ENCODE results near the gene PTH1R. TPM values are rescaled to one million over a fixed set of nuclear protein-coding genes. Genes with fewer than 3 reads are reported as not detected.

Gene PTH1R
- total RNA-seq, 1 experiment from 2014 or later, result not detected

- no TSS peak for BruUV-seq (replicated peaks)
- Histone ChIP-seq H3K36me3 (ENCODE audit: control insufficient read depth, insufficient read depth, low read length) (no peaks in the 10 kb centered on the region), H3K9me3 (ENCODE audit: control insufficient read depth, insufficient read depth, low read depth, low read length) (peaks cover 3% of the 10 kb centered on the region; the same call in 1 of the 2 replicates), H3K4me3 (ENCODE audit: low read depth in 2 of 2, low read length in 2 of 2) (no peak overlapping the region), H3K4me1 (ENCODE audit: control insufficient read depth, insufficient read depth, low read length) (no peaks in the 10 kb centered on the region), H3K27me3 (ENCODE audit: control insufficient read depth, insufficient read depth, low read length) (no peaks in the 10 kb centered on the region), H3K27ac (ENCODE audit: low read length) (no peak overlapping the region)
- ATAC-seq, result no peak
- ChIA-PET POLR2A (no interaction called here), CTCF (no interaction called here)
- no peak for DNase-seq (ENCODE audit: low read depth, low spot score)
- intact Hi-C loops (cut with micrococcal nuclease; ENCODE audit: unreplicated experiment), result no loop called here
- no peak for TF ChIP-seq REST (IDR thresholded peaks at IDR 0.05; ENCODE audit: insufficient read depth in 1 of 2, low read depth in 2 of 2, low read length in 1 of 2)
- TF ChIP-seq POLR2AphosphoS5 (IDR thresholded peaks at IDR 0.05; ENCODE audit: low read depth, low read length), result no peak
- no peak for TF ChIP-seq TCF7L2 (IDR thresholded peaks at IDR 0.05; ENCODE audit: low read depth, low read length)
- no peak for TF ChIP-seq CTCF (IDR thresholded peaks at IDR 0.05)
- no peak for TF ChIP-seq SIN3A (IDR thresholded peaks at IDR 0.05; ENCODE audit: borderline replicate concordance, insufficient read depth, low read depth, low read length)
- in situ Hi-C loops (cut with HindIII; ENCODE audit: low pct_unique_long_range_greater_than_20kb, low sequenced_read_pairs), result no loop called here
Observed at GRCh38 chr3:46835491-46835890, 42.0 kb upstream of the PTH1R start.

- ATAC-seq, result no peak
- no peak for TF ChIP-seq POLR2AphosphoS5 (IDR thresholded peaks at IDR 0.05; ENCODE audit: low read depth, low read length)
- no peak for TF ChIP-seq SIN3A (IDR thresholded peaks at IDR 0.05; ENCODE audit: borderline replicate concordance, insufficient read depth, low read depth, low read length)
- no peak for TF ChIP-seq TCF7L2 (IDR thresholded peaks at IDR 0.05; ENCODE audit: low read depth, low read length)
- no peak for TF ChIP-seq CTCF (IDR thresholded peaks at IDR 0.05)
- TF ChIP-seq REST (IDR thresholded peaks at IDR 0.05; ENCODE audit: insufficient read depth in 1 of 2, low read depth in 2 of 2, low read length in 1 of 2), result no peak
- BruUV-seq (replicated peaks), result no TSS peak
- H3K27ac ChIP-seq (ENCODE audit: low read length), result no peak overlapping the region
- CTCF ChIA-PET, result no interaction called here
- intact Hi-C loops (cut with micrococcal nuclease; ENCODE audit: unreplicated experiment), result no loop called here
- H3K4me3 ChIP-seq (ENCODE audit: low read depth in 2 of 2, low read length in 2 of 2), result no peak overlapping the region
- no peak for DNase-seq (ENCODE audit: low read depth, low spot score)
- H3K36me3 ChIP-seq (ENCODE audit: control insufficient read depth, insufficient read depth, low read length), result no peaks in the 10 kb centered on the region
- POLR2A ChIA-PET, result interaction anchor here (0.6 kb wide), 1 partner anchor 13 kb away, joined by 4 read pairs; no protein-coding TSS in a partner anchor
- H3K9me3 ChIP-seq (ENCODE audit: control insufficient read depth, insufficient read depth, low read depth, low read length), result peaks cover 3% of the 10 kb centered on the region; the same call in 1 of the 2 replicates
- H3K27me3 ChIP-seq (ENCODE audit: control insufficient read depth, insufficient read depth, low read length), result no peaks in the 10 kb centered on the region
- in situ Hi-C loops (cut with HindIII; ENCODE audit: low pct_unique_long_range_greater_than_20kb, low sequenced_read_pairs), result no loop called here
- H3K4me1 ChIP-seq (ENCODE audit: control insufficient read depth, insufficient read depth, low read length), result no peaks in the 10 kb centered on the region
Observed at GRCh38 chr3:46838301-46838700, 39.2 kb upstream of the PTH1R start.

Data from Panc1 (cell line).